GM19043 (cell line): ENCODE data around the gene EMP3.
"Not testable (repeated sequence)": the region's sequence is repeated elsewhere in the genome, so short reads cannot be mapped to it uniquely, and the experiment has no call there.

Experiments
- ATAC-seq: cut with Tn5 transposase; IDR thresholded peaks from one replicate; pipeline ENCODE4 v1.9.1; 2021; ENCODE audit warnings: low read depth; ENCODE audit not compliant: unreplicated experiment

The EMP3 gene

DNA sequence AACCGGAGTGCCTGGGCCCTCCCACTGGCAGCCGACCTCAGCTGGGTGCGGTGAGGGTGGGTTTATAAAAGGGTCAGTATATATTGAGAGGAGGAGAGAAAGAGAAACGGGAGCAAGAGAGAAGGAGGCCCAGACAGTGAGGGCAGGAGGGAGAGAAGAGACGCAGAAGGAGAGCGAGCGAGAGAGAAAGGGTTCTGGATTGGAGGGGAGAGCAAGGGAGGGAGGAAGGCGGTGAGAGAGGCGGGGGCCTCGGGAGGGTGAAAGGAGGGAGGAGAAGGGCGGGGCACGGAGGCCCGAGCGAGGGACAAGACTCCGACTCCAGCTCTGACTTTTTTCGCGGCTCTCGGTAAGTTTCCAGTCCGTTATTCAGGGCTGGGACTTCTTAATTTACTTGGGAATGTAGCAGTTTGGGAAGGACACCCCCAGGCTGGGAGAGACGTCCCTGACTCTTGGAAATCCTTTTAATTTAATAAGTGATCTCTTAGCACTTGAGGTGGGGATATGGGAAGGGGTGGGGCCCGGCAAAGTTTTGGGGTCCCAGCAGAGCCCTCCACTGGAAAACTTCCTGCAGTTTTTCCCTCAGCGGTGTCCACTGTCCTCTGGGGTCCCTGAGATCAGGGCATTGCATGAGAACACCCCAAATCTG, at the start of gene EMP3:
Gene EMP3, plus strand, starts transcription at position 288 of the 646 bp plus-strand sequence. CDS start 1,293 bp downstream, outside the sequence.
- no peak for ATAC-seq

- no peak for ATAC-seq
Observed at GRCh38 chr19:48279747-48280146, 45.6 kb upstream of the EMP3 start.

DNA sequence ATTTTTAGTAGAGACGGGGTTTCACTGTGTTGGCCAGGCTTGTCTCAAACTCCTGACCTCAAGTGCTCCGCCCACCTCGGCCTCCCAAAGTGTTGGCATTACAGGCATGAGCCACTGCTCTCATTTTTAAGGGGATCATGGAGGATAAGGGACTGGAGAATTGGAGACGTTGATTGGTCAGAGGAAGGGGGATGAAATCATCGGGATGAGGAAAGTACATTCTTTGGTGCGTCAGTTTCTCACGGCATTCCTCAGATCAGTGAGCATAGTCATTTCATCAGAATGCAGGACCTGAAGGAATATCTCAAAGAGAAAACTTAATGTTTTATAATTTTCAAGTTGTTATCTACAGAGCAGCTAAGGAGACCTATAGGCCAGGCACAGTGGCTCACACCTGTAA, 41.4 kb upstream of the EMP3 start:
- no peak for ATAC-seq

- no peak for ATAC-seq
Observed at GRCh38 chr19:48284896-48285295, 40.5 kb upstream of the EMP3 start.

DNA sequence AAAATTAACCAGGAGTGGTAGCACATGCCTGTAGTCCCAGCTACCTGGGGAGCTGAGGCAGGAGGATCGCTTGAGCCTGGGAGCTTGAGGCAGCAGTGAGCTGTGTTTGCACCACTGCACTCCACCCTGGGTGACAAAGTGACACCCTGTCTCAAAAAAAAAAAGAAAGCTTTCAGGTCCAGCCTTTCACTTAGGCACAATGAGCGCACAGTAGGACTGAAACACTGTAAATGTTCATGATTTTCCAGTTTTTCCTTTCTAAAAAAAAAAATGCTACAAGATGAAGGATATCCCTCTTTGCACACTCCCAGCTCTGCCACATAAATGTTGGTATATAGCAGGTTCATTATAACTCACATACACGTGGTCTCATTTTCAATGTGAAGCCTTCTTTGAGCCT, 37.6 kb upstream of the EMP3 start:
- ATAC-seq: no peak

DNA sequence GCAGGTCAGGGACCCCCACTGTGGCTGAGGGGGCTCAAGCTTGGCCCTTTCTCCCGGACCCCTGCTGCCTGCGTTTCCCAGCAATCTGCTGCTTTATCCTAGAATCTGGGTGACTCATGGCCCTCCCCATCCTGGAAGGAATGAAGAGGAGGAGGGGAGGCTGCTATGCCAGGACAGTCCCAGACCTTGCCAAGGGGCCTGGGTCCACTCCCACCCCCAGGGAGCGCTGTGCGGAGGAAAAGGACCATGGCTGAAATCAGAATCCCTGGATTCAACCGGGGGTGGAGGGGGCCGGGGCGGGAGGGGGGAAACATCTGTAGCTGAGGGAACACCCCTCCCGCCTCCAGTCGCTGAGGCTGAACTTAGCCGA, 35.0 kb upstream of the EMP3 start:
- ATAC-seq: no peak

GRCh38 chr19:48290771-48291488, 34.4 kb upstream of the EMP3 start:
- ATAC-seq: no peak

DNA sequence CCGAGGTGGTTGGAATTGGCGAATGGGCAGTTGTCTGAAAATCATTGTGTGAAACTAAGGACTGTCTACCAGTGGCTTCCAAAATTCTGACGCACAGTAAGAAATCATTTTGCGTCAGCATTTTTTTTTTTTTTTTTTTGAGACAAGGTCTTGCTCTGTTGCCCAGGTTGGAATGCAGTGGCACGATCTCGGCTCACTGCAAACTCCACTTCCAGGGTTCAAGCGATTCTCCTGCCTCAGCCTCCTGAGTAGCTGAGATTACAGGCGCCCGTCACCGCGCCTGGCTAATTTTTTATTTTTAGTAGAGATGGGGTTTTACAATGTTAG, 33.9 kb upstream of the EMP3 start:
- ATAC-seq: not testable (repeated sequence)

GRCh38 chr19:48292798-48293197, 32.6 kb upstream of the EMP3 start:
- no peak for ATAC-seq

GRCh38 chr19:48295458-48295857, 29.9 kb upstream of the EMP3 start:
- no peak for ATAC-seq

- ATAC-seq: no peak
Observed at GRCh38 chr19:48296963-48297734, 28.2 kb upstream of the EMP3 start.

DNA sequence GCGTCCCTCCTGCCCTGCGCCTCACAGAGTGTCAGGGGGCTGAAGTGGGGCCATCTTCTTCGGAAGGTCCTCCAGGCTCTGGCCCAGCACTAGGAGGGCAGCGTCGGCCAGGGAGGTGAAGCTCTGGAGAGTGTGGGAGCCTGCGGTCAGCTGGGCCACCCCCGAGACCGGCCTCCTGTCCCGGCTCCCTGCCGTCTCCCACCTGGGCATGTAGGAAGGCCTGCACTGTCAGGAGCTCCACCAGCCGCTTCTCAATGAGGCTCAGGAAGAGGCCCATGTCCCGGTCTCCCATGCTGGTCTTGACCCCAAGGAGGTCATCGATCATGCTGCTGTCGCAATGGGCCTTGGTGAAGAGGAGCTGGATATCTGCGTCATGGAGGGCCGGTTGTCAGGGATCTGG, 27.4 kb upstream of the EMP3 start:
- no peak for ATAC-seq

GRCh38 chr19:48301886-48302599, 23.3 kb upstream of the EMP3 start:
- ATAC-seq: no peak

DNA sequence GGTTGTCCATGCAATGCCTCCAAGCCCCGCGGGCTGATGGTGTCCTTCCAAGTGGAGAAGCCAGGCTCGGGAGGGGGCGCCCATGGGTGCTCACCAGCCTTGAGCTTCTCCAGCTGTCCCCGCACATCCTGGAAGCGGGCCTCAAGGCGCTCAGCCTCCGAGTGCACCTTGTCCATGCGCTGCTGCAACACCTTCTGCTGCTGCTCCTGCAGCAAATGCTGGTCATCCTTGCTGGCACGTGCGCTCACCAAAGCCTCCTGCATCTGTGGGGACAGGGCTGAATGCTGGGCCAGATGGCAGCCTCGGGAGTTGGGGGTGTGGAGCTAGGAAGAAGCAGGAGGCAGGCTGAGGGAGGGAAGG, 22.8 kb upstream of the EMP3 start:
- ATAC-seq: no peak

DNA sequence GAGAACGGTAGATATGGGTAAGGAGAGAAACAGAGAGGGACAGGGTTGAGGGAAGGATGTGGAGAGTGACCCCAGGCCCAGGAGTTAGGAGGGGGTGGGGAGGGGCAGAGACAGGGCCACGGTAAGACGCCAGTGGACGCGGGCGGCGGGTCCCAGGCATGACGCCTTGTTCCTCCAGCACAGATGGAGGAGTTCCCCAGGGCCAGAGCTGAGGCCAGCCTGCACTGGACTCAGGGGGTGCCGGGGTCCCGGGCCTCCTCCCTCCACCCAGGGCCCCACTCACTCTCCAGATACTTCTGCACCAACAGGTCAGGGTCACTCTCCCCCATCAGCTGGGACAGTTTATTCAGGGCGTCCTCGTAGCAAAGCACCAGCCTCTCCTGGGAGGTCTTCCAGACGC, 22.0 kb upstream of the EMP3 start:
- ATAC-seq: no peak

DNA sequence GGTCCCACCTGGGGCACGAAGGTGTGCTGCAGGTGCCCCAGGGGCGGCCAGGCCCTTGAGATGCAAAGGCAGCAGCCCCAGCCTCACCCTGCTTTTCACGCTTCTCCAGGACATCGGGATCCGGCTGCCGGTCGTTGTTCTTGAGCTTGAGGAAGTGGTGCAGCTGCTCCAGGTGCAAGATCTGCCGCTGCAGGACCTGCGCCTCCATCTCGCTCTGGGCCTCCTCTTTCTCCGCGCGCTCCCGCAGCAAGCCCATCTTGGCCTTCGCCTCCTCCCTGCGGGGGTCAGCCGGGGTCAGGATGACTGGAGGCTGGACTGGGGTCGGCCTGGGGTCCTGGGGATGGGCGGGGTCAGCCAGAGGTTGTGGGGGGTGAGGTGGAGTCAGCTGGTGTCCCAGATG, 21.5 kb upstream of the EMP3 start:
- ATAC-seq: no peak

- ATAC-seq: no peak
Observed at GRCh38 chr19:48308631-48309586, 16.4 kb upstream of the EMP3 start.

GRCh38 chr19:48309731-48310130, 15.6 kb upstream of the EMP3 start:
- ATAC-seq: not testable (repeated sequence)

DNA sequence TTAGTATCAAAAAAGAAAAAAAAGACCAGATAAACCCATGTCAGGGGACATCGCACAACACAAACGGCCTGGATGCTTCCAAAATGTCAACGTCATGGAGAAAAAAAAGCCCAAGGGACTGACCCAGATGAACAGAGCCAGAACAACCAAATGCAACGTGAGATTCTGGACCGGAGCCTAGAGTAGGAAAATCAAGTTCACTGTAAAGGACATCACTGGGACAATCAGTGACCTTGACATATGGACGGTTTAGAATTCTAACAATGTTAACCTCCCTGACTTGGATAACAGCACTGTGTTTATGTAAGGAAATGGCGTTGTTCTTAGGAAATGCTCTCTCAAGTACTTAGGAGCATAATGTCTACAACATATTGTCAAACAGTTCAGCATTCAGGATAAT, 15.1 kb upstream of the EMP3 start:
- ATAC-seq: no peak

- ATAC-seq: no peak
Observed at GRCh38 chr19:48311384-48311783, 14.0 kb upstream of the EMP3 start.
